ENCODE results near the gene FBXW11. TPM values are rescaled to one million over a fixed set of nuclear protein-coding genes. Genes with fewer than 3 reads are reported as not detected.
"Not testable (repeated sequence)": the region's sequence is repeated elsewhere in the genome, so short reads cannot be mapped to it uniquely, and the experiment has no call there.

The FBXW11 gene
- total RNA-seq, 1 donor = 41.7 TPM

DNA sequence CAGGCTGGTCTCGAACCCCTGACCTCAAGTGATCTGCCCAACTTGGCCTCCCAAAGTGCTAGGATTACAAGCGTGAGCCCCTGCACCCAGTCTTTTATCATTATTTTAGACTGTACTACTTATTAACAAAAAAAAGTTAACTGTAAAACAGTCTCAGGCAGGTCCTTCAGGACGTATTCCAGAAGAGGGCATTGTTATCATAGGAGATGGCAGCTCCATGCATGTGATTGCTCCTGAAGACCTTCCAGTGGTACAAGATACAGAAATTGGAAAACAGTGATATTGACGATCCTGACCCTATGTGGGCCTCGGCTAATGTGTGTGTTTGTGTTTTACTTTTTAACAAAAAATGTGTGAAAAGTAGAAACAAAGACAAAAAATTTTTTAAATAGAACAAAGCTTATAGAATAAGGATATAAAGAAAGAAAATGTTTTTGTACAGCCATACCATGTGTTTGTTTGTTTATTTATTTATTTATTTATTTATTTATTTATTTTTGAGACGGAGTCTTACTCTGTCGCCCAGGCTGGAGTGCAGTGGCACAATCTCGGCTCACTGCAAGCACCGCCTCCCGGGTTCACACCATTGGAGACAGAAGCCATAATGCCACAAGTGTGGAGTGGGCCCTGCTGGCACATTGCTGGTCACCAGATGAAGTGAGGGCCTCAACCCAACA, 13.8 kb upstream of the FBXW11 start:
- not testable (repeated sequence) for DNase-seq (ENCODE audit: low read depth in 2 of 3, low spot score in 2 of 3)

DNA sequence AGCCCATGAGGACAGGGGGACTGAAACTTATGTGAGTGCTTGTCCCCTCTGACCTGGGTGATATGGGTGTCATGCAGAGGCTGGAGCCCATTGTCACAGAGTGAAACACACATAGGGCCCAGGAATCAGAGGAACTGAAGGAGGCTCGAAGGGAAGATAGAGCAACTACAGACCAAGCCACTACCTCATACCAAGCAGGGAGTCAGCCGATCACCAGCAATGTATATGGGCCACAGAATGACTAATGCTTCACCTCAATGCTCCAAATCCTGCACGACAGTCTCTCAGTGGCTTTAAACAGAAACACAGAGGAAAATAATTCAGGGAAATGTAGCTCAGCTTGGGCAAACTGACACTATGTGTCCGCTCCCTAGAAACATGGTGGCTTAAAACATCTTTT, 8.9 kb upstream of the FBXW11 start:
- DNase-seq (ENCODE audit: low read depth in 2 of 3, low spot score in 2 of 3) = no peak

DNA sequence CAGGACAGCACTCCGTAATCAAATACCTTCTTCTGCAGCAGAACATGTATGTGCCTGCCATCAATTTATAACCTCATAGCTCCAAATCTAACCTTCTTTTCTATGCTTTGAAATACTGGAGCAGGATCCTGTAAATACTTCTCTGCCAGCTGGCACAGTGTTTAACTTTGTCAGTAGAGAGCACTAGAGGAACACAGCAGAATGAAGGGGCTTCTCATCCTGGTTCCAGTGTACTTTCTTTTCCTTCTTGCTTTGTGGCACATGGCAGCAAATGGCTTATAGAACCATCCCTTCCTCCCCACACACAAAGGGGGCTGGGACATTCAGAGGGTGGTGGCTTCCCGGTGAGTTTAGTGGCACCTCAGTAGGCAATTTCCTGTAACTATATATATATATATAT, 3.8 kb upstream of the FBXW11 start:
- DNase-seq (ENCODE audit: low read depth in 2 of 3, low spot score in 2 of 3) = peak in 1 of 3 donors; percentile 38

DNA sequence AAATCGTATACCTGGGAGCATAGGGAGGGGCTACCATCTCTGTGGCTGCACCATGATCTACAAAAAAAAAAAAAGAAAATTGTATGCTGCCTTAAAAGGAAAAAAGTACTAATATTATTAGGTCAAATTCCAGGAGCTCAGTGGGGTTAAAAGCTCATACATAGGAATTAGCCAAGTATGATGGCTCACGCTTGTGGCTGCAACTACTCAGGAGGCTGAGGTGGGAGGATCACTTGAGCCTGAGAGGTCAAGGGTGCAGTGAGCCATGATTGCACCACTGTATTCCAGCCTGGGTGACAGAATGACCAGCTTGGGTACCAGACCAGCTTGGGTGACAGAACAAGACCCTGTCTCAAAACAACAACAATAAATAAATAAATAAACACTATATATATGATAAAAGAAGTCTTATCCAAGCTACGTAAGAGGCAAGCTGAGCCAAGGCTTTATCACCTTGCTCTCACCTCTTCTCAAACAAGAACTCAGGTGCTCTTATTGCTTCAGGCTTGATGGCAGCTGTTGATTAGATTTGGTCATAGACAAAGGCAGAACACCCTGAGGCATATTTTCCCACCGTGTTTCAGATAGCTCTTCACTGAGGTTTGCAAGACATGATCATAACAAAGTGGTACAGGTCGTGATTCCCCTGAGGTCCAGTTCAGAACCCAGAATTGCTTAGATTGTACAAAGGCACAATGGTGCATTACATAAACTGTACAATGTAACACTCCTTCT, 3.3 kb upstream of the FBXW11 start:
- DNase-seq (ENCODE audit: low read depth in 2 of 3, low spot score in 2 of 3) = no peak

DNA sequence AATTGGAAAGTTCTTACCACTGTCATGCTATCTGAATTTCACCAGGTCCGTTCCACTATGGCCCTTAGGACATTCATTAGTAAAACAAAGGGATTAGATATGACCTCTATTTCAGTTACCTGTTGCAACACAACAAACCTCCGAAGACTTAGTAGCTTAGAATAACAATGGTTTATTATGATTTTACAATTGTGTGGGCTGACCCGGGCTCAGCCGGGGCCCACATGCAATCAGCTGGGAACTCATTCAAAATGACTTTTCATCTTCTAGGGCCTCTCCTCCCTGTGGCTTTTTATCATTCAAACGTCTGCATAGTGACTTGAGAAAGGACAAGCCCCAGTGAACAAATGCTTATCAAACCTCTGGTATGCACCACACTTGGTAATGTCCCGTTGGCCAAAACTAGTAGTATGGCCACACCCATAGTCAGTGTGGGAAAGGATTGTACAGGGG, 2.3 kb upstream of the FBXW11 start:
- DNase-seq (ENCODE audit: low read depth in 2 of 3, low spot score in 2 of 3) = no peak

DNA sequence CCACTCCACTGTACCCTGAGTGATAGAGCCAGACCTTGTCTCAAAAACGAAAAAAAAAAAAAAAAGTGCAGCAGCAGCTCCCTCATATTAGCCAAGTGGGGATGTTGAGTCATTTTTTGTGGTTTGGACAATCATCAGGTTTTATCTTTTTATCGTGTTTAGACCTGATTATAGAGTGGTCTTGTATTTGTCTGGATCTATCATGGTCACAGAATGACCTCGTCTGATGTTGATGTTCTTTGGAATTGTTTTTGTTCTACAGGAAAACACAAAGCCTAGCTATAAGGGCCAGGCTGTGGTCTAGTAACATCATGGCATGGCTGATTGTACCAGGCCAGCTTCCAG, 1.6 kb upstream of the FBXW11 start:
- no peak for DNase-seq (ENCODE audit: low read depth in 2 of 3, low spot score in 2 of 3)

DNA sequence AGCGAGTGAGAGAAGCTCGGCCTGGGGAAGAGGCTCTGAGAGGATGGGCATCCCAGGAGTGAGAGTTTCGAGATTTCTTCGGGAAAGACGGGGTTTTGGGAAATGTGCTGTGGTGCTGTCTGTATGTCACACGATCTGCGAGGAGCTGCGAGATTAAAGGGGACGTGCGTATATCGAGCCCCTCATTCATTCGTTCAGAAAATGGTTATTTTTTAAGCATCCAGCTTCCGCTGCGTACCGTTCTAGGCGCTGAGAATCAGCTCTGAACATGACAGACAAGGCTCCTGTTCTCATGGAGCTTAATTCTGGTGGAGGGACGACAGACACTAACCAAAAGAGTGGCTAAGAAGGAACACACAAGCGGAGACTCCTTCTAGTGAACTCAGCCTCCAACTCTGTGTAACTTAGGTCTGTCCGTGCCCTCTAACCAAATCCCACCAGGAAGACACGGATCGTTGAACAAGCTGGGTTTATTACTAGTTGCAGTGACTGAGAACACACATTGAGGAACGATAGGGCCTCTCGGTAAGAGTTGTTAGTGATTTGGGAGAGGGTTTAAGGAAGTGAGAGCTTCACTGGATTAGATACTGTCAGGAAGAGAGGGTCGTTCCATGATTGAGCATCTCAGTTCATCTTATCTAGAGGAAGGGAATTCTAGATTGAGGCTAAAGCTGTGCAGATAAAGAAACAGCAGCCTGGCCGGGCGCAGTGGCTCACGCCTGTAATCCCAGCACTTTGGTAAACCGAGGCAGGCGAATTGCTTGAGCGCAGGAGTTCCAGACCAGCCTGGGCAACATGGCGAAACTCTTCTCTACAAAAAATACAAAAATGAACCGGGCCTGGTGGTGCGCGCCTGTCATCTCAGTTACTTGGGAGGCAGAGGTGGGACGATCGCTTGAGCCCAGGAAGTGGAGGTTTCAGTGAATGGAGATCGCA, 1.0 kb upstream of the FBXW11 start:
- DNase-seq (ENCODE audit: low read depth in 2 of 3, low spot score in 2 of 3) = no peak

DNA sequence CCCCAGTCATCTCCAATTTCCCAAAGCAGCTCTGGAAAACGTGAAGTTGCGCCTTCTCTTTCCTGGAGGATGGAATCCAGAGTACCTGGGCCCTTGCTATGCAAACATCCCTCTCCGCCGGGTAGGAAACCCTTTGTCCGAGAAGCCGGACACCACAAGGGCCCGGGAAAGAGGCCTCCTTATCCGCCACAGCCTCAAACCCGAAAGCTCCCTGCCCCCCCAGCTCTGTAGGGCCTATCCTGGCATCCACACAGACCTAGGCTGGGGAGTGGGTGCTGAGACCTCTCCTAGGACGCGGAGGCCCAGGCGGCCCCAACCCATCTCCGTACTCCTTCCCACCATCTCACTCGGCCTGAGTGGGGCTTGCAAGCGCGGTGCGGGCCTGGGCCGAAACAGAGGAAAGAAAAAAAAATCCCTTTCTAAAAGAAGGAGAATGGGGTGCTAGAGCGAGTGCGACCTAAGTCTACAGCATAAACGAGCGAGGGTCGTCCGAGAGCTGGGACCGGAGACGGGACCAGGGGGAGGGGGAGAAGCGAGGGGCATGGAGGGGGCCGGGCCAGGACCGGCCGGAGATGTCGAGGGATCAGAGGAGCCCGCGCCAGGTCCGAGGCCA, 624 bp downstream of the FBXW11 start:
- no peak for DNase-seq (ENCODE audit: low read depth in 2 of 3, low spot score in 2 of 3)

DNA sequence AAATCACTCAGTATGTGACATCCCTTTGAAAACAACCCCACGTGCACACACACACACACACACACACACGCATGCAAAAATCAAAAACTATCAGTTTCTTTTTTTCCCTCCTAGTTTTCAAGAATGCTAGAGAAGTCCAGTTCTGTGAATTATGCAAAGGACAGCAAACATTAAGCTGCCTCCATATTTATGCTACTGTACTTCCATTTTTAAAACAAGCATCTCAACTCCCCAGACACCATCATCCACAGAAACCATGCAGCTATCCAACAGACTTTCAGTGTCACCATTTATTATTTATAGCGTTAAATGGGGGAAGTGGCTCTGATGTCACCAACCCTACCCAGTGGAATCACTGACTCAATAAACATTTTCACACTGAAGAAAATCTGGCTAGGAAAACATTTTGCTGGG, 1.6 kb downstream of the FBXW11 start:
- DNase-seq (ENCODE audit: low read depth in 2 of 3, low spot score in 2 of 3) = peak in 1 of 3 donors; percentile 80

DNA sequence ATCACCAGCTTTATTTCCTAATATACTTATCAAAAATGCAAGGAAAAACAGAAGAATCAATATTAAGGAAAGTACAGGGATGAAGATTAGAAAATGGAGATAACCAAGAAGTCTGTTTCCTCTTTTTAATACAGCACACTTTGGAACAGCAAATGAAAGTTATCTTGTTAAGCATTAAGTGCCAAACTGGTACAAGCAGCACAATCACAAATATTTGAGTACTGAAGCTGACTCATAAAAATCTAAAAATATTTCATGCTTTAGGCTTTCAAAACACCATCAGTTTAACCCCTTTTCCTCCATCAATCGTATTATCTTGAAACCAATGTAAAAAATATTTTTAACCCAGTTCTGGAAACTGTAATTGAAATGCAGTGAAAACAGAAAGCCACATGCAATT, 2.7 kb downstream of the FBXW11 start:
- peak in 1 of 3 donors; percentile 25 for DNase-seq (ENCODE audit: low read depth in 2 of 3, low spot score in 2 of 3)

DNA sequence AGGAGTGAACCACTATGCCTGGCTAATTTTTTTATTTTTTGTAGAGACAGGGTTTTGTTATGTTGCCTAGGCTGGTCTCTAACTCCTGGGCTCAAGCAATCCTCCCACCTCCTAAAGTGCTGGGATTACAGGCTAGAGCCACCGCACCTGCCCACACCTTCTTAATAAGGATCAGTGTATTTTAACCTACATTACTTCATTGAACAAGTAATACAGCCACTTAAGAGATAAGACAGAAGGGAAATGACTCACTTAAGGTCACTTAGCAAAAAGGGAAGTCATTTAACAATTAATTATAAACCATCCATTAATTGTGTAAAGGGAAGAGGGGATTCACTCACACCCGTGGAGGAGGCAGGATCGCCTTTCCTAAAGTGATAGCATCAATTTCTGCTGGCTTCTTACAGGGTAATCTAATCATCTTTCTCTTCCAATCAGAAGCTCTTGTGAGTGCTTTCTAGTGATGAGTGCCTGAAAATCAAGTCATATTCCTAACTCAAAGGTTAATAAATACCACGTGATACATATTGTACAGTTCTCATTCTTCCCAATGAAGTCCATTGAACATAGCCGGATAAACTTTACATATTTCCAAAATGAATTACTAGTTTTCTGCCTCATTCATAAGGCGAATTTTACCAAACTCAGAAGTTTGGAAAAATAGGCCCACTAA, 3.5 kb downstream of the FBXW11 start:
- DNase-seq (ENCODE audit: low read depth in 2 of 3, low spot score in 2 of 3) = no peak

DNA sequence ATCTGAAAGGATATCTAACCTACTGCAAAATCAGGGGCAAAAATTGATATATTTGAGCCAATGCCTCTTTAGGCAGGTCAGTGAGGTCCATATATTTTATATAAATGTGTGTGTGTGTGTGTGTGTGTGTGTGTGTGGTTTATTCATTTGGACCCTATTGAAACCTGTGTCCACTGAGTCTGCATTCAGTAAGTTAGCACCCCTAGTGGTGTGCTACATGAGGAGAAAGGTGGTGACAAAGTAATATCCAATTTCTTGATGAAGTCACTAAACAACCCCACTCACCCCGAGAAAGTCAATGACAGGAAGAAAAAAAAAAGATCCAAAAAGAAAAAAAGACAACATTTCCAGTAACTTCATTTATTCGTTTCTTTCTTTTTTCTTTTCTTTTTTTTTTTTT, 4.1 kb downstream of the FBXW11 start:
- DNase-seq (ENCODE audit: low read depth in 2 of 3, low spot score in 2 of 3) = peak in 1 of 3 donors; percentile 52

DNA sequence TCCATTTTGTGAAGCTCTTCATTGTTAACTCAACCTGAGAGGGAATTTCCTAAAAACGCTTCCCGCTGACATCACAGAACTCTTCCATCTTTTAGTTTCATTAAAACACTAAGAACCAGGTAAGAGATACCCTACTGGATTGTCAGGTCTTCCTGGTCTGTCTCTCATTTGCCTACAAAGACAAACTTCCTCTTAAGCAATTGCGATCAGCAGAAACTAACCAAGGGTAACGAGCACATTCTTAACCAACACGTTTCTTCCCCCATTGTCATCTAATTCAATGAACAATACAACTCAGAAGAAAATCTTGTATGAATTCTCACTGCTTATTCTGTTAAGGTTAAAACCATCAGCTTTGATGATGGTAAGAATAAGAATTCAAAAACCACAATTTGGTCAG, 6.6 kb downstream of the FBXW11 start:
- DNase-seq (ENCODE audit: low read depth in 2 of 3, low spot score in 2 of 3) = no peak

DNA sequence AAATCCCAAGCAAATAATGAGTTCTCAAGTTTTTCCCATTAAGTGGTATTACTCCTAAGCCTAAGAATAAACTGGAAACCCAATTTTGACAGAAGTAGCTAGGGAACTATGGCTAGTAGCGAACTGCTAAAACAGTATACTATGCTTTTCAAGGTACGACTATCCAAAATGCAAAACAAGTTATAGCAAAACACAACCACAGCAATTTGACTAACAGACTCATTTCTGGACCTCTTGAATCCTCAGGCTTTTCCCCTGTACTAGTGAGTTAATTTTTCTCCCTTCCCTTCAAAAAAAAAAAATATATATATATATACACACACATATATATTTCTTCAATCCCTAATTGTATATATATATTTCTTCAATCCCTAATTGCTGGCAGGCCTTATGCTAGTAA, 7.3 kb downstream of the FBXW11 start:
- DNase-seq (ENCODE audit: low read depth in 2 of 3, low spot score in 2 of 3) = no peak

DNA sequence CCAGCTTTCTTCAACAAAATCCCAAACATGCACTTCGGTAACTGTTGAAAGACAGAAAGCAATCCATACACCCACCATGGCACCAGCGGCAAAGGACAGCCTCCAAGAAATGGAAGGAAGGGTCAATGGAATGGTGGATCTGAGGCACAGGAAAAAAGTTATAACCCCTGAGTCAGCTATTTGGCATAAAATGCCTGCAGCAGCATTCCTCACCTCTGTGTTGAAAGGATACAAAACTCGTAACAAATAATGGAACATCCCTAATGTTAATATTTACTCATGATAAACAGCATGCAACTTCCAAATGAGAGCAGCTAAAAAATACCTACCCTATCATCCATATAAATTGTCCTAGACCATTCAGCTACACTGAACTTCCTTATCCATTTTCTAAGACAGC, 9.4 kb downstream of the FBXW11 start:
- no peak for DNase-seq (ENCODE audit: low read depth in 2 of 3, low spot score in 2 of 3)

DNA sequence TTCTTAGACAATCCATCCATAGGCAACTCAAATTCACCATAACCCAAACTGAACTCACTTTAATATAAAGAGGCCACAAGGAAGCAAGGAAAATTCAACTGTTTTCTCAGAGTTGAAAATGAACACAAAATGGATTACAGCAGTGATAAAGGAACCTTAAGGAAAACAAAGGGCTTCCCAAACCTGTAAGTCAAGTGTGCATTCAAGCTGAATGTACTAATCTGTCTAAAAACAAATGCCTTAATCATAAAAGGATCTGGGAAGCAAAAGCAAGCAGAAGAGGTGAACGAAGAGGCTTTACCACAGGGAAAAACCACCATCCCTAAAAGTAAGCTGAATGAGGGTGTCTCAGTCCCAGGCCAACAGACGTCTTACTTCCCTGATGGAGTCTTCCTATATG, 13.6 kb downstream of the FBXW11 start:
- no peak for DNase-seq (ENCODE audit: low read depth in 2 of 3, low spot score in 2 of 3)

DNA sequence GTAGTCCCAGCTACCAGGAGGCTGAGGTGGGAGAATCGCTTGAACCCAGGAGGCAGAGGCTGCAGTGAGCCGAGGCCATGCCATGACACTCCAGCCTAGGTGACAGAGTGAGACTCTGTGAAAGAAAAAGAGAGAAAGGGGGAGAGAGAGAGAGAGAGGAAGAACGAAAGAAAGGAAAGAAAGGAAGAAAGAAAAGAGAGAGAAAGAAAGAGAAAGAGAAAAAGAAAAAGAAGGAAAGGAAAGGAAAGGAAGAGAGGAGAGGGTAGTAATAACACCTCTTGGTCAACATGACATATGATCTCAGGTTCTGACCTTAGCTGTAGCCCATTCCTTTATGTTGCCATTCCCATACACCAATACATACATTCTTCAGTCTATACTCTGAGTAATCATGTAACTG, 14.1 kb downstream of the FBXW11 start:
- no peak for DNase-seq (ENCODE audit: low read depth in 2 of 3, low spot score in 2 of 3)

DNA sequence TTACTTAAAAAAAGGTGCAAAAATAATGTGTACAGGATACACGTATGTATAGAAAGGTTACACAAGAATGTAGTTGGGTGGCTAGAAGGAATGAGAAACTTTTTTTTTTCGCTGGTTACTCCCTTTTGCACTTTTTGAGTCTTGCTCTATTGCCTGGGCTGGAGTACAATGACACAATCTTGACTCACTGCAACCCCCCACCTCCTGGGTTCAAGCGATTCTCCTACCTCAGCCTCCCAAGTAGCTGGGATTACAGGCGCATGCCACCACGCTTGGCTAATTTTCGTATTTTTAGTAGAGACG, 15.8 kb downstream of the FBXW11 start:
- DNase-seq (ENCODE audit: low read depth in 2 of 3, low spot score in 2 of 3) = no peak

DNA sequence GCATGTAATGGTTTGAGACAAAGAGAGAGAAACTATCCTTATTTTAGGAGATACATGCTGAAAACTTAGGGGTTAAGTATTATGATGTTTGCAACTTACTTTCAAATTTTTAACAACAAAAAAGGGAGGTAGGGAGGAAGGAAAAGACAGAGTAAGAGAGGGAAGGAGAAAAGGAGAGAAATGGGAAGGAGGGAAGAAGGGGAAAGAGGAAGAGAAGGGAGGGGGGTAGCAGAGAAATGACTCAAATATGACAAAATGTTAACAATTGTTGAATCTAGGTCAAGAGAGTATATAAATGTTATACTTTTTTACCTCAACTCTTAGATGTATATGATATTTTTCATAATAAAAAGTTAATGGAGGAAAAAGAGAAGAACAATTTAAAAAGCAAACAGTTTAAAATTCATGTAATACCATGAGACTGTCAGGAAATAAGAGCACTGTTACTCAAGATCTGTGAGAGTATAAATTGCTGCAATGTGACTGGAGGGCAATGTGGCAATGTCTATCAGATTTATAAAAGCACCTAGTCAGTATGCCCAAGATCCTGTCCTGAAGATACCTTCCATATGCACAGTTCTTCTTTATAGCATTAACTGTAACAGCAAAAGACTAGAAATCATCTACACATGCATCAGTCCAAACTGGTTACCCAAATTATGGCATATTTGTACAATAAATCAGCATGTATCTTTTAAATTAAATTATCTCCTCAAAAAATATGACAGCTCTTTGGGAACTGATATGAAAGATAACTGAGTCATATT, 16.3 kb downstream of the FBXW11 start:
- DNase-seq (ENCODE audit: low read depth in 2 of 3, low spot score in 2 of 3) = no peak

DNA sequence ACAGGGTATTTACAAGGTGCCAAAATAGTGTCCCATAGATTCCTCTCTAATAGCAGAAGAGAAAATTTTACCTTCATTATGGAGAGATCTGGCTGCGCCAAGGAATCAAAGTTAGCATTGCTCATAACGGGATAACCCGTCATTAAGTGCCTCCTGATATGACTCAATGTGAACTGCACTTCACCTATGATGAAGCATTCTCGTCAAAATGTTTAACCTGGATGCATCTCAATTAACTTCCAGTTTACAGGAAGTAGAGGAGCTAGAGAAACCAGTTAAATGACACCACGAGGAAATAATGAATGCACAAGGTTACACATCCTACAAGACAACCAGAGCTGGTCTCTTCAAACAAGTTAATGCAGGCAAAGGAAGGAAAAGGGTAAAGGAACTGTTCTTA, 17.2 kb downstream of the FBXW11 start:
- DNase-seq (ENCODE audit: low read depth in 2 of 3, low spot score in 2 of 3) = no peak
